HepG2 (cell line): ENCODE results near the gene GAL3ST2. TPM values are rescaled to one million over a fixed set of nuclear protein-coding genes. Genes with fewer than 3 reads are reported as not detected.

Experiments used
- CREBL2 ChIP-seq: sonication (generic); formaldehyde crosslinking; IDR thresholded peaks from 2 replicates; pipeline ENCODE4 v1.8.1; 2023; ENCODE audit warnings: missing genetic modification reagents, mild to moderate bottlenecking, borderline replicate concordance
- DDIT3 ChIP-seq: sonication (generic); formaldehyde crosslinking; IDR thresholded peaks from 2 replicates; pipeline ENCODE4 v1.4.0; 2020; ENCODE audit warnings: mild to moderate bottlenecking, missing genetic modification reagents
- FLYWCH1 ChIP-seq: sonication (generic); formaldehyde crosslinking; IDR thresholded peaks from 2 replicates; pipeline ENCODE4 v1.8.1; 2023; ENCODE audit warnings: mild to moderate bottlenecking, missing genetic modification reagents
- GMEB1 ChIP-seq: sonication (generic); formaldehyde crosslinking; IDR thresholded peaks from 2 replicates; pipeline ENCODE4 v1.5.1; 2020; ENCODE audit warnings: missing genetic modification reagents, mild to moderate bottlenecking, borderline replicate concordance
- KLF9 ChIP-seq: IDR thresholded peaks from 2 replicates; pipeline ENCODE4 v1.6.1; 2016; ENCODE audit warnings: low read depth
- LBX2 ChIP-seq: sonication (generic); formaldehyde crosslinking; IDR thresholded peaks from 2 replicates; pipeline ENCODE4 v1.5.0; 2020; ENCODE audit warnings: missing genetic modification reagents, mild to moderate bottlenecking, borderline replicate concordance
- MAZ ChIP-seq, 2 experiments: sonication (generic) in 1 of 2; formaldehyde crosslinking in 1 of 2; IDR thresholded peaks; 2 replicates each; pipeline versions ENCODE4 v1.5.0 to v1.6.1; 2012 to 2020; ENCODE audit warnings: low read depth in 2 of 2, mild to moderate bottlenecking in 2 of 2, borderline replicate concordance in 1 of 2, improper control_type of control experiment in 1 of 2, low read length in 1 of 2, missing genetic modification reagents in 1 of 2, moderate library complexity in 1 of 2
- MEIS2 ChIP-seq: sonication (generic); formaldehyde crosslinking; IDR thresholded peaks from 2 replicates; pipeline ENCODE4 v1.9.0; 2021; ENCODE audit warnings: mild to moderate bottlenecking, missing genetic modification reagents
- MTERF4 ChIP-seq: sonication (generic); formaldehyde crosslinking; IDR thresholded peaks from 2 replicates; pipeline ENCODE4 v1.8.0; 2023; ENCODE audit warnings: mild to moderate bottlenecking, missing genetic modification reagents
- MXD4 ChIP-seq: IDR thresholded peaks from 2 replicates; pipeline ENCODE4 v1.6.1; 2016; ENCODE audit warnings: mild to moderate bottlenecking, missing biosample characterization, missing genetic modification reagents
- RNF219 ChIP-seq: sonication (generic); formaldehyde crosslinking; IDR thresholded peaks from 2 replicates; pipeline ENCODE4 v1.5.0; 2020; ENCODE audit warnings: mild to moderate bottlenecking, missing genetic modification reagents
- SMAD3 ChIP-seq: sonication (generic); formaldehyde crosslinking; IDR thresholded peaks from 2 replicates; pipeline ENCODE4 v1.4.0; 2020; ENCODE audit warnings: missing genetic modification reagents
- ZBTB46 ChIP-seq: sonication (generic); formaldehyde crosslinking; IDR thresholded peaks from 2 replicates; pipeline ENCODE4 v1.4.0; 2020; ENCODE audit warnings: mild to moderate bottlenecking, missing genetic modification reagents, borderline replicate concordance
- ZNF24 ChIP-seq: fragments of 450-650 bp; IDR thresholded peaks from 2 replicates; pipeline ENCODE4 v1.6.1; 2017; ENCODE audit warnings: antibody characterized with exemption, mild to moderate bottlenecking
- ZNF333 ChIP-seq: sonication (generic); formaldehyde crosslinking; IDR thresholded peaks from 2 replicates; pipeline ENCODE4 v1.4.0; 2020; ENCODE audit warnings: mild to moderate bottlenecking, missing genetic modification reagents, borderline replicate concordance
- ZNF639 ChIP-seq: conservative IDR thresholded peaks from 2 replicates; pipeline ENCODE4 v1.6.1; 2018; ENCODE audit warnings: missing genetic modification reagents
- ZNF674 ChIP-seq: sonication (generic); formaldehyde crosslinking; IDR thresholded peaks from 2 replicates; pipeline ENCODE4 v1.5.0; 2020; ENCODE audit warnings: low read depth, mild to moderate bottlenecking, missing genetic modification reagents
- ZSCAN20 ChIP-seq: sonication (generic); formaldehyde crosslinking; IDR thresholded peaks from 2 replicates; pipeline ENCODE4 v1.4.0; 2020; ENCODE audit warnings: missing genetic modification reagents, mild to moderate bottlenecking, borderline replicate concordance
- polyA plus RNA-seq, 8 experiments: library from polyadenylated mRNA; depleted of rRNA in 3 of 8; stranded (reverse) in 7 of 8; unstranded in 1 of 8; fragments of >200 nt; fragmentation: Illumina TruSeq in 4 of 8; extraction: Trizol in 4 of 8; gene quantifications; 2 replicates each; pipeline versions ENCODE4 v1.2.1 to v1.2.3, GENCODE V29; 2011 to 2016; ENCODE audit warnings: low read depth in 4 of 8, missing spikeins in 1 of 8, mixed read lengths in 1 of 8; ENCODE audit not compliant: insufficient read depth in 1 of 8
- total RNA-seq, 5 experiments: library from RNA; depleted of rRNA; stranded (reverse); fragments of >200 nt; fragmentation: Illumina TruSeq; extraction: Trizol; gene quantifications; 2 replicates each; pipeline ENCODE4 v1.2.3, GENCODE V29; 2016; ENCODE audit warnings: low read depth in 1 of 5

The GAL3ST2 gene
- total and polyA plus RNA-seq, 2 of the 13 experiments (the other 11 are each of a cell fraction or from before 2014, with no cell fraction given), result 0.17 to 0.20 TPM

GRCh38 chr2:241734467-241735208 is 42.0 kb upstream of the GAL3ST2 start, which contains the start of gene D2HGDH (continued):
- TF ChIP-seq KLF9 (CRISPR knock-in tag) (no peak), ZBTB46 (no peak), ZNF24 (no peak), LBX2 (CRISPR knock-in tag) (peak; percentile 45; the same call in 1 of the 2 replicates), FLYWCH1 (CRISPR knock-in tag) (no peak), ZNF639 (CRISPR knock-in tag) (no peak), ZSCAN20 (CRISPR knock-in tag) (peak; percentile 91; the same call in 1 of the 2 replicates), DDIT3 (no peak), GMEB1 (CRISPR knock-in tag) (no peak), RNF219 (CRISPR knock-in tag) (no peak), SMAD3 (CRISPR knock-in tag) (no peak), CREBL2 (CRISPR knock-in tag) (peak; percentile 76; the same call in 1 of the 2 replicates), ZNF674 (no peak; the same call in none of the 2 replicates), ZNF333 (peak; percentile 14; the same call in 1 of the 2 replicates), MTERF4 (no peak; the same call in 1 of the 2 replicates), MXD4 (CRISPR knock-in tag) (peak; percentile 55), MEIS2 (CRISPR knock-in tag) (peak; percentile 60; the same call in 1 of the 2 replicates), MAZ (IDR thresholded peaks at IDR 0.05; ENCODE audit: borderline replicate concordance, low read depth, low read length) (0 out of 2 replicates have a peak, but pooled peaks have one; percentile 14), MAZ (CRISPR knock-in tag; IDR thresholded peaks at IDR 0.05; ENCODE audit: low read depth) (peak; percentile 87)
